WERI-Rb-1 (cell line): Measurements from ENCODE around the gene DHFR2.

ENCODE experiments used
- DNase-seq: peaks from one replicate; pipeline ENCODE4 v3.0.0-alpha.2; 2020
- H3K27ac ChIP-seq: fragments of 250-450 bp; sonication (Bioruptor Pico); 2 replicates; pipeline ENCODE4 v1.5.1; 2020; ENCODE audit warnings: mild to moderate bottlenecking, moderate library complexity
- H3K27me3 ChIP-seq: fragments of 250-450 bp; sonication (Bioruptor Pico); 2 replicates; pipeline ENCODE4 v1.5.1; 2021; ENCODE audit warnings: mild to moderate bottlenecking, low read depth, moderate library complexity; ENCODE audit not compliant: insufficient read depth, severe bottlenecking
- H3K36me3 ChIP-seq: fragments of 250-450 bp; sonication (Bioruptor Pico); 2 replicates; pipeline ENCODE4 v1.5.1; 2020; ENCODE audit warnings: mild to moderate bottlenecking, moderate library complexity
- H3K4me3 ChIP-seq: 2 replicates; pipeline ENCODE4 v1.5.1; 2011; ENCODE audit warnings: low read depth, mild to moderate bottlenecking, control low read depth, low read length
- H3K9me3 ChIP-seq: fragments of 250-450 bp; sonication (Bioruptor Pico); 2 replicates; pipeline ENCODE4 v1.5.1; 2021; ENCODE audit warnings: mild to moderate bottlenecking, moderate library complexity; ENCODE audit not compliant: severe bottlenecking
- CTCF ChIP-seq: IDR thresholded peaks from 2 replicates; pipeline ENCODE4 v1.5.1; 2011; ENCODE audit warnings: low read depth, mild to moderate bottlenecking, control low read depth, inconsistent platforms, low read length

The DHFR2 gene

GRCh38 chr3:94008253-94008652 lies 54.5 kb downstream of the DHFR2 start:
- no peaks in the 10 kb centered on the region for H3K9me3 ChIP-seq
- H3K4me3 ChIP-seq, result no peak overlapping the region
- TF ChIP-seq CTCF, result no peak
- H3K27me3 ChIP-seq, result no peaks in the 10 kb centered on the region
- DNase-seq, result no peak
- H3K36me3 ChIP-seq, result no peaks in the 10 kb centered on the region; the same call in 1 of the 2 replicates
- H3K27ac ChIP-seq, result no peak overlapping the region
